Measurements from ENCODE around the gene ADGRB2. TPM values are rescaled to one million over a fixed set of nuclear protein-coding genes. Genes with fewer than 3 reads are reported as not detected.

Gene ADGRB2
- total and polyA plus RNA-seq, 2 of the 4 experiments (the other 2 are of a cell fraction), result 2.2 to 11.9 TPM

DNA sequence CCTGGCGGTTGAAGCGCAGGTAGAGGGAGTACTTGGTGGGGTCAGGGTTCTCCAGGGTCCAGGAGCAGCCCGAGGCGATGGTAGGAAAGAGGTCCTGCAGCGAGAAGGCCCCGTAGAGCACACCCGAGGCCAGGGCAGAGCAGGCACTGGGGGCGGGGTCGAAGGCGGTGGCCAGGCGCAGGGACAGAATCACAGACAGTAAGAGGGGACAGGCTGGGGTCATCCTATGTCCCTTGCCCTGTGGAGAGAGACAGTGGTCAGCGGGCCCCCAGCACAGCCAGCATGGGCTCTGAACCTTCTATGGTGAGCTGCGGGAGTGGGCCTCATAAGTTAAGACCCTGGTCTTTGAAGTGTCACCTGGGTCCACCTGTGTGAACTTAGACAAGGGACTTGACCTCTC lies 7.6 kb downstream of the ADGRB2 start:
- Histone ChIP-seq H3K4me3 (ENCODE audit: insufficient read depth, low read depth, low read length) (no peak overlapping the region), H4K91ac (ENCODE audit: insufficient read depth, low read depth, low read length) (no peak overlapping the region), H3K9me3 (ENCODE audit: control insufficient read depth, insufficient read depth, low read length) (no peaks in the 10 kb centered on the region), H3K56ac (ENCODE audit: extremely low read depth, insufficient read depth, low read length) (no peak overlapping the region), H3K4me2 (ENCODE audit: low read depth, low read length) (no peak overlapping the region), H3K36me3 (ENCODE audit: control insufficient read depth, insufficient read depth, low read length) (no peaks in the 10 kb centered on the region), H3K4me1 (ENCODE audit: control insufficient read depth, insufficient read depth, low read length) (peaks cover 26% of the 10 kb centered on the region), H2AK5ac (ENCODE audit: low read depth, low read length) (no peak overlapping the region), H2AK9ac (replicated peaks; ENCODE audit: low read depth, low read length, poor library complexity) (no peak overlapping the region), H3K27ac (ENCODE audit: insufficient read depth, low read length) (no peak overlapping the region), H3K79me1 (ENCODE audit: low read depth in 1 of 2, low read length in 2 of 2) (peaks cover 0 to 22% of the 10 kb centered on the region in 2 experiments; a peak in 2 of 4 replicates), H3K14ac (replicated peaks; ENCODE audit: low read depth, low read length) (no peak overlapping the region), H2BK120ac (ENCODE audit: low read depth, low read length) (no peak overlapping the region), H4K8ac (ENCODE audit: low read depth in 2 of 2, low read length in 2 of 2) (no peak overlapping the region), H2AFZ (replicated peaks; ENCODE audit: low read length, poor library complexity) (no peak overlapping the region), H2BK20ac (ENCODE audit: low read depth, low read length) (no peak overlapping the region), H3K27me3 (ENCODE audit: control insufficient read depth, insufficient read depth, low read length) (no peaks in the 10 kb centered on the region), H3K4ac (ENCODE audit: low read depth, low read length) (no peak overlapping the region), H4K5ac (ENCODE audit: low read depth, low read length) (no peak overlapping the region), H3K18ac (ENCODE audit: low read depth, low read length) (no peak overlapping the region), H3K23ac (ENCODE audit: low read depth, low read length) (no peak overlapping the region), H3K9me1 (ENCODE audit: insufficient read depth, low read length) (peaks cover 11% of the 10 kb centered on the region; the same call in 1 of the 2 replicates), H3K9ac (ENCODE audit: low read depth, low read length) (no peak overlapping the region), H4K20me1 (ENCODE audit: insufficient read depth, low read length) (peaks cover 13% of the 10 kb centered on the region; the same call in 1 of the 2 replicates), H2BK15ac (ENCODE audit: low read depth, low read length) (no peak overlapping the region), H2BK5ac (ENCODE audit: low read depth, low read length, poor library complexity, severe bottlenecking) (no peak overlapping the region)
- DNase-seq, result no peak
- BruUV-seq (replicated peaks), result no TSS peak
- in situ Hi-C loops (cut with MboI; ENCODE audit: low sequenced_read_pairs) (no loop called here), intact Hi-C loops (cut with micrococcal nuclease) (no loop called here), dilution Hi-C loops (cut with HindIII; ENCODE audit: low sequenced_read_pairs, unreplicated experiment) (no loop called here)
- TF ChIP-seq BHLHE40 (IDR thresholded peaks at IDR 0.05; ENCODE audit: low read depth, low read length) (no peak), SMC3 (IDR thresholded peaks at IDR 0.05; ENCODE audit: low read depth, low read length) (no peak), CTCF (conservative IDR thresholded peaks at IDR 0.05; ENCODE audit: low read depth, low read length) (no peak), RAD21 (IDR thresholded peaks at IDR 0.05; ENCODE audit: low read length) (no peak)
- 95% methylated on average over 10 of the region's 13 CpGs; no CpG with 5 or more reads in 1 of the 2 experiments for WGBS, 2 experiments (ENCODE audit: extremely low coverage in 2 of 2, insufficient read length in 1 of 2)
- ChIA-PET POLR2A (ENCODE audit: unreplicated experiment) (no interaction called here), CTCF (no interaction called here)
- no peak for ATAC-seq (ENCODE audit: low read depth)

Data from IMR-90 (cell line).